Stimulated activated CD4-positive, alpha-beta T cell treated with anti-CD3 and anti-CD28 coated beads, Interleukin-12 subunit alpha, Interleukin-12 subunit beta, amount 100 ng/mL, for 24 hours (primary cell): ENCODE results near the gene E2F4.
A peak's percentile ranks its signal among the peaks of the same experiment; 100 is the strongest.

Experiments
- DNase-seq, 2 experiments: peaks; one replicate each; pipeline ENCODE4 v3.0.0-alpha.2; 2020; ENCODE audit warnings: low read depth in 2 of 2

E2F4 gene

GRCh38 chr16:67235816-67236562 lies 44.0 kb downstream of the E2F4 start:
- DNase-seq, result no peak

GRCh38 chr16:67236563-67237395 lies 44.8 kb downstream of the E2F4 start:
- DNase-seq, result peak; percentile 64 to 71

GRCh38 chr16:67237396-67238277 lies 45.7 kb downstream of the E2F4 start:
- DNase-seq, result no peak

- DNase-seq, result no peak
These were observed 46.3 kb downstream of the E2F4 start for GRCh38 chr16:67238278-67238575.

- DNase-seq, result no peak
These were observed 47.0 kb downstream of the E2F4 start for GRCh38 chr16:67238806-67239470.

- DNase-seq, result no peak
These were observed 48.6 kb downstream of the E2F4 start for GRCh38 chr16:67240506-67240905.

- DNase-seq, result no peak
These were observed 49.3 kb downstream of the E2F4 start for GRCh38 chr16:67241008-67241900.

- no peak for DNase-seq
These were observed 50.3 kb downstream of the E2F4 start for GRCh38 chr16:67242138-67242730.

- DNase-seq, result no peak
These were observed 51.5 kb downstream of the E2F4 start for GRCh38 chr16:67243481-67243880.

- DNase-seq, result peak; percentile 50 to 69
These were observed 52.6 kb downstream of the E2F4 start for GRCh38 chr16:67244387-67245185.

- no peak for DNase-seq
These were observed 53.2 kb downstream of the E2F4 start for GRCh38 chr16:67245186-67245585.

- no peak for DNase-seq
These were observed 53.7 kb downstream of the E2F4 start for GRCh38 chr16:67245674-67246080.

- DNase-seq, result peak in 1 of 2 experiments; percentile 47
These were observed 54.3 kb downstream of the E2F4 start for GRCh38 chr16:67246081-67246755.

GRCh38 chr16:67246756-67247191 lies 54.8 kb downstream of the E2F4 start:
- DNase-seq, result peak in 1 of 2 experiments; percentile 43

GRCh38 chr16:67247192-67248072 lies 55.5 kb downstream of the E2F4 start, which contains the start of gene FHOD1:
Gene FHOD1 (minus strand): TSS chr16:67247481. CDS start chr16:67247410, 71 bp downstream.
- DNase-seq, result peak; percentile 93 to 100

- DNase-seq, result no peak
These were observed 56.1 kb downstream of the E2F4 start for GRCh38 chr16:67248073-67248400.
